GM23338 (cell line): Measurements from ENCODE around the gene AGFG2. TPM values are rescaled to one million over a fixed set of nuclear protein-coding genes. Genes with fewer than 3 reads are reported as not detected.

Experiments
- ATAC-seq: fragments of 200-7000 bp; cut with Tn5 transposase; 3 replicates; pipeline ENCODE4 v1.9.1; 2020
- DNase-seq: peaks from one replicate; pipeline ENCODE4 v3.0.0-alpha.2; 2015; ENCODE audit warnings: low spot score
- H2AFZ ChIP-seq: fragments of 200-600 bp; sonication (generic); 2 replicates; pipeline ENCODE4 v1.8.0; 2016; ENCODE audit warnings: antibody characterized with exemption, mild to moderate bottlenecking, moderate library complexity
- H3F3A ChIP-seq: fragments of 200-600 bp; sonication (generic); replicated peaks from 2 replicates; pipeline ENCODE4 v1.8.0; 2017; ENCODE audit warnings: antibody characterized with exemption, mixed run types, low read depth
- H3K27ac ChIP-seq: fragments of 200-600 bp; sonication (generic); 2 replicates; pipeline ENCODE4 v1.6.1; 2016; ENCODE audit warnings: low read depth
- H3K27me3 ChIP-seq: fragments of 200-600 bp; sonication (generic); 2 replicates; pipeline ENCODE4 v1.8.0; 2016; ENCODE audit warnings: mild to moderate bottlenecking, mixed run types, moderate library complexity; ENCODE audit not compliant: insufficient read depth
- H3K36me3 ChIP-seq: fragments of 200-600 bp; sonication (generic); 2 replicates; pipeline ENCODE4 v1.8.0; 2016; ENCODE audit warnings: mild to moderate bottlenecking; ENCODE audit not compliant: insufficient read depth
- H3K4me1 ChIP-seq: fragments of 200-600 bp; sonication (generic); 2 replicates; pipeline ENCODE4 v1.8.0; 2016; ENCODE audit warnings: mild to moderate bottlenecking, moderate library complexity; ENCODE audit not compliant: insufficient read depth
- H3K4me2 ChIP-seq: fragments of 200-600 bp; sonication (generic); 2 replicates; pipeline ENCODE4 v1.7.1; 2017; ENCODE audit warnings: mixed run types
- H3K4me3 ChIP-seq: fragments of 200-600 bp; sonication (generic); 2 replicates; pipeline ENCODE4 v1.6.1; 2016; ENCODE audit warnings: mixed run types
- H3K79me2 ChIP-seq: fragments of 200-600 bp; sonication (generic); replicated peaks from 2 replicates; pipeline ENCODE4 v1.8.0; 2017; ENCODE audit warnings: mild to moderate bottlenecking; ENCODE audit not compliant: insufficient read depth
- H3K9me2 ChIP-seq: fragments of 200-600 bp; sonication (generic); 2 replicates; pipeline ENCODE4 v1.8.0; 2017; ENCODE audit not compliant: insufficient read depth
- H4K20me1 ChIP-seq: fragments of 200-600 bp; sonication (generic); replicated peaks from 2 replicates; pipeline ENCODE4 v1.8.0; 2017; ENCODE audit warnings: mild to moderate bottlenecking; ENCODE audit not compliant: insufficient read depth
- H3K27ac Mint-ChIP-seq: 2 replicates; pipeline ENCODE4 v1.8.0; 2020; ENCODE audit warnings: inconsistent platforms, mild to moderate bottlenecking, moderate library complexity, mixed read lengths
- H3K27me3 Mint-ChIP-seq: 3 replicates; pipeline ENCODE4 v1.8.0; 2022; ENCODE audit warnings: low read depth, mild to moderate bottlenecking, moderate library complexity, mixed read lengths, inconsistent platforms; ENCODE audit not compliant: insufficient read depth, poor library complexity
- H3K36me3 Mint-ChIP-seq: 3 replicates; pipeline ENCODE4 v1.8.0; 2021; ENCODE audit warnings: low read depth, mild to moderate bottlenecking, inconsistent platforms, moderate library complexity, mixed read lengths
- H3K4me1 Mint-ChIP-seq: 3 replicates; pipeline ENCODE4 v1.8.0; 2020; ENCODE audit warnings: mild to moderate bottlenecking, inconsistent platforms, mixed read lengths
- H3K4me3 Mint-ChIP-seq: 3 replicates; pipeline ENCODE4 v1.8.0; 2021; ENCODE audit warnings: moderate library complexity, mild to moderate bottlenecking, inconsistent platforms, mixed read lengths
- H3K9me3 Mint-ChIP-seq: 3 replicates; pipeline ENCODE4 v1.8.0; 2020; ENCODE audit warnings: moderate library complexity, mild to moderate bottlenecking, inconsistent platforms, mixed read lengths
- CREB1 ChIP-seq: fragments of 250-450 bp; sonication (Bioruptor Pico); IDR thresholded peaks from 2 replicates; pipeline ENCODE4 v1.5.0; 2020; ENCODE audit warnings: low read depth, mild to moderate bottlenecking, moderate library complexity
- EZH2phosphoT487 ChIP-seq: fragments of 200-600 bp; sonication (generic); IDR thresholded peaks from one replicate; pipeline ENCODE4 v1.8.1; 2018; ENCODE audit warnings: antibody characterized with exemption; ENCODE audit not compliant: unreplicated experiment
- JUNB ChIP-seq: IDR thresholded peaks from one replicate; pipeline ENCODE4 v1.6.1; 2016; ENCODE audit warnings: antibody characterized with exemption; ENCODE audit not compliant: unreplicated experiment
- NANOG ChIP-seq: IDR thresholded peaks from 2 replicates; pipeline ENCODE4 v1.6.1; 2016; ENCODE audit warnings: antibody characterized with exemption, borderline replicate concordance
- POLR2AphosphoS5 ChIP-seq: IDR thresholded peaks from 2 replicates; pipeline ENCODE4 v1.6.1; 2016; ENCODE audit warnings: antibody characterized with exemption, low read depth
- STAT1 ChIP-seq: IDR thresholded peaks from one replicate; pipeline ENCODE4 v1.6.1; 2016; ENCODE audit warnings: antibody characterized with exemption; ENCODE audit not compliant: unreplicated experiment
- polyA plus RNA-seq: library from polyadenylated mRNA; unstranded; fragments of >200 nt; fragmentation: Nextera tagmentation; extraction: Ambion mirVana; gene quantifications from 2 replicates; pipeline ENCODE4 v1.2.1, GENCODE V29; 2016
- total RNA-seq: library from RNA; depleted of rRNA; stranded (reverse); fragments of >200 nt; shearing (Covaris generic); gene quantifications from 2 replicates; pipeline ENCODE4 v1.2.3, GENCODE V29; 2014
- TF ChIP-seq, protein P1 (sequence below), 2 experiments: fragments of 200-600 bp in 1 of 2; sonication (generic) in 1 of 2; conservative IDR thresholded peaks; 2 replicates each; pipeline versions ENCODE4 v1.5.1 to v1.6.1; 2016 to 2017; ENCODE audit warnings: antibody characterized with exemption in 2 of 2, low read depth in 2 of 2, mild to moderate bottlenecking in 2 of 2, moderate library complexity in 1 of 2
- TF ChIP-seq, protein P2 (sequence below): IDR thresholded peaks from one replicate; pipeline ENCODE4 v1.6.1; 2018; ENCODE audit warnings: antibody characterized with exemption; ENCODE audit not compliant: unreplicated experiment
- TF ChIP-seq, protein P3 (sequence below): IDR thresholded peaks from 2 replicates; pipeline ENCODE4 v1.6.1; 2016; ENCODE audit warnings: antibody characterized with exemption

AGFG2 gene
- total and polyA plus RNA-seq, 2 experiments from 2014 or later = 2.3 to 8.9 TPM

DNA sequence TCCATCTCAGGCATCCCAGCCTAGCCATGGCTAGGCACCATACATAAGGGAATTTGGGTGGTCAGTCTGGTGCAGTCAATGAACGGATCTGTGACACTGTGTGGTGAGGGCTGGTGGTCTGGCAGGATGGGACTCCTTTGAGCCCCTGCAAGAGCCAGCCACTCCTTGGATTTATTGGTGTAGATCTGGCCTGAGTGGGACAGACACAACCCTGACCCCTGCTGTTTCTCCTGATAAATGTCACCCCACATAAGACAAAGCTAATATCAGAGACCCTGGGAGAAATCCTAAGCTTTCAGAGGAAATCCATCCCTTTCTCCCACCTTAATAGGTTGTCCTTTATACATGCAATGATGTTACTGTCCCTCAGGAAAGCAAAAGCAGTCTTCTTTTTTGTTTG lies 49.4 kb downstream of the AGFG2 start:
- DNase-seq = no peak
- peaks cover 2% of the 10 kb centered on the region; the same call in 1 of the 3 replicates for H3K36me3 Mint-ChIP-seq
- H3K36me3 ChIP-seq = no peaks in the 10 kb centered on the region
- ATAC-seq = no peak
- peaks cover 37% of the 10 kb centered on the region for H3K4me1 ChIP-seq
- peaks cover 13% of the 10 kb centered on the region for H3K79me2 ChIP-seq
- peaks cover 16% of the 10 kb centered on the region for H3F3A ChIP-seq
- no peak overlapping the region for H2AFZ ChIP-seq
- H3K27ac ChIP-seq = no peak overlapping the region
- H3K27ac Mint-ChIP-seq = no peak overlapping the region
- TF ChIP-seq, protein P1, sequence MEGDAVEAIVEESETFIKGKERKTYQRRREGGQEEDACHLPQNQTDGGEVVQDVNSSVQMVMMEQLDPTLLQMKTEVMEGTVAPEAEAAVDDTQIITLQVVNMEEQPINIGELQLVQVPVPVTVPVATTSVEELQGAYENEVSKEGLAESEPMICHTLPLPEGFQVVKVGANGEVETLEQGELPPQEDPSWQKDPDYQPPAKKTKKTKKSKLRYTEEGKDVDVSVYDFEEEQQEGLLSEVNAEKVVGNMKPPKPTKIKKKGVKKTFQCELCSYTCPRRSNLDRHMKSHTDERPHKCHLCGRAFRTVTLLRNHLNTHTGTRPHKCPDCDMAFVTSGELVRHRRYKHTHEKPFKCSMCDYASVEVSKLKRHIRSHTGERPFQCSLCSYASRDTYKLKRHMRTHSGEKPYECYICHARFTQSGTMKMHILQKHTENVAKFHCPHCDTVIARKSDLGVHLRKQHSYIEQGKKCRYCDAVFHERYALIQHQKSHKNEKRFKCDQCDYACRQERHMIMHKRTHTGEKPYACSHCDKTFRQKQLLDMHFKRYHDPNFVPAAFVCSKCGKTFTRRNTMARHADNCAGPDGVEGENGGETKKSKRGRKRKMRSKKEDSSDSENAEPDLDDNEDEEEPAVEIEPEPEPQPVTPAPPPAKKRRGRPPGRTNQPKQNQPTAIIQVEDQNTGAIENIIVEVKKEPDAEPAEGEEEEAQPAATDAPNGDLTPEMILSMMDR (conservative IDR thresholded peaks at IDR 0.05; ENCODE audit: low read depth in 2 of 2) = peak; percentile 9 to 40; a peak in 2 of 4 replicates
- TF ChIP-seq, protein P2, sequence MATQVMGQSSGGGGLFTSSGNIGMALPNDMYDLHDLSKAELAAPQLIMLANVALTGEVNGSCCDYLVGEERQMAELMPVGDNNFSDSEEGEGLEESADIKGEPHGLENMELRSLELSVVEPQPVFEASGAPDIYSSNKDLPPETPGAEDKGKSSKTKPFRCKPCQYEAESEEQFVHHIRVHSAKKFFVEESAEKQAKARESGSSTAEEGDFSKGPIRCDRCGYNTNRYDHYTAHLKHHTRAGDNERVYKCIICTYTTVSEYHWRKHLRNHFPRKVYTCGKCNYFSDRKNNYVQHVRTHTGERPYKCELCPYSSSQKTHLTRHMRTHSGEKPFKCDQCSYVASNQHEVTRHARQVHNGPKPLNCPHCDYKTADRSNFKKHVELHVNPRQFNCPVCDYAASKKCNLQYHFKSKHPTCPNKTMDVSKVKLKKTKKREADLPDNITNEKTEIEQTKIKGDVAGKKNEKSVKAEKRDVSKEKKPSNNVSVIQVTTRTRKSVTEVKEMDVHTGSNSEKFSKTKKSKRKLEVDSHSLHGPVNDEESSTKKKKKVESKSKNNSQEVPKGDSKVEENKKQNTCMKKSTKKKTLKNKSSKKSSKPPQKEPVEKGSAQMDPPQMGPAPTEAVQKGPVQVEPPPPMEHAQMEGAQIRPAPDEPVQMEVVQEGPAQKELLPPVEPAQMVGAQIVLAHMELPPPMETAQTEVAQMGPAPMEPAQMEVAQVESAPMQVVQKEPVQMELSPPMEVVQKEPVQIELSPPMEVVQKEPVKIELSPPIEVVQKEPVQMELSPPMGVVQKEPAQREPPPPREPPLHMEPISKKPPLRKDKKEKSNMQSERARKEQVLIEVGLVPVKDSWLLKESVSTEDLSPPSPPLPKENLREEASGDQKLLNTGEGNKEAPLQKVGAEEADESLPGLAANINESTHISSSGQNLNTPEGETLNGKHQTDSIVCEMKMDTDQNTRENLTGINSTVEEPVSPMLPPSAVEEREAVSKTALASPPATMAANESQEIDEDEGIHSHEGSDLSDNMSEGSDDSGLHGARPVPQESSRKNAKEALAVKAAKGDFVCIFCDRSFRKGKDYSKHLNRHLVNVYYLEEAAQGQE = no peak
- TF ChIP-seq NANOG (no peak), CREB1 (no peak), EZH2phosphoT487 (no peak), STAT1 (no peak)
- TF ChIP-seq, protein P3, sequence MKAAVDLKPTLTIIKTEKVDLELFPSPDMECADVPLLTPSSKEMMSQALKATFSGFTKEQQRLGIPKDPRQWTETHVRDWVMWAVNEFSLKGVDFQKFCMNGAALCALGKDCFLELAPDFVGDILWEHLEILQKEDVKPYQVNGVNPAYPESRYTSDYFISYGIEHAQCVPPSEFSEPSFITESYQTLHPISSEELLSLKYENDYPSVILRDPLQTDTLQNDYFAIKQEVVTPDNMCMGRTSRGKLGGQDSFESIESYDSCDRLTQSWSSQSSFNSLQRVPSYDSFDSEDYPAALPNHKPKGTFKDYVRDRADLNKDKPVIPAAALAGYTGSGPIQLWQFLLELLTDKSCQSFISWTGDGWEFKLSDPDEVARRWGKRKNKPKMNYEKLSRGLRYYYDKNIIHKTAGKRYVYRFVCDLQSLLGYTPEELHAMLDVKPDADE = no peak
- H3K4me1 Mint-ChIP-seq = peaks cover 34% of the 10 kb centered on the region
- peak overlapping the region; percentile 91 for H3K4me3 Mint-ChIP-seq
- no peak overlapping the region for H3K4me3 ChIP-seq
- H3K27me3 Mint-ChIP-seq = peaks cover 33% of the 10 kb centered on the region
- H3K9me2 ChIP-seq = no peaks in the 10 kb centered on the region
- peaks cover 2% of the 10 kb centered on the region; the same call in 1 of the 2 replicates for H4K20me1 ChIP-seq
- no peak overlapping the region for H3K4me2 ChIP-seq
- H3K27me3 ChIP-seq = peaks cover 35% of the 10 kb centered on the region
- no peaks in the 10 kb centered on the region for H3K9me3 Mint-ChIP-seq

DNA sequence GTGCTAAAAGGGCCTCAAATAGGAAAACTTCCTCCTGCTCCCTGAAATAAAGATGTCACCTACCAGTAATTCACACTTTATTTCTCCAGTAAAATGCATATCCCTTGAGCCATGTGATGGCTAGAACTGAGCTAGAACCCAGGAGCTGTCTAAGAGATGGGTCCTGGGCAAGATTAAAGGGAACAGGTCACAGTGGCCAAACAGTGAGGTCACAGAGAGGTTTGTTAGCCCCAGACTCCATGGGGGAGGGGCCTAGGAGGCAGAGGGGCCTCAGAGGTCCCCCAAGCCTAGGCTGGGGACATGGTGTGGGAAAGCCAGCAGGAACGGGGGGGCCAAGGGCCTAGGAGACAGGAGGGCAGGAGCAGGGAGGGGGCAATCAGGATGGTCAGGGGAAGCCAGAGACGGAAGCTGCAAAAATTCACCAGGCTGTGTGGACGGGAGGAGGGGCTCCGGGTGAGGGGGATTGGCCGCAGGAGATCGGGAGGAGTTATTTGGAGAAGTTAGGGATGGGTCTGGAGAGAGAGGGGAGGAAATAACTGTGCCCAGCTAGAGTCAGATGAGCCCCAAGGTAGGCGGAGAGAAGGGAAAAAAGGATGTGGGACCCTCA lies 50.4 kb downstream of the AGFG2 start:
- H3K27ac Mint-ChIP-seq = no peak overlapping the region
- Histone ChIP-seq H3K79me2 (peaks cover 7% of the 10 kb centered on the region; the same call in 1 of the 2 replicates), H3K9me2 (no peaks in the 10 kb centered on the region), H3F3A (peaks cover 11% of the 10 kb centered on the region), H3K4me3 (peak overlapping the region; percentile 49), H2AFZ (no peak overlapping the region), H3K27ac (no peak overlapping the region), H4K20me1 (no peaks in the 10 kb centered on the region; the same call in 1 of the 2 replicates), H3K4me1 (peaks cover 29% of the 10 kb centered on the region), H3K27me3 (peaks cover 35% of the 10 kb centered on the region), H3K36me3 (no peaks in the 10 kb centered on the region), H3K4me2 (peak overlapping the region; percentile 84)
- peaks cover 8% of the 10 kb centered on the region; the same call in 2 of the 3 replicates for H3K36me3 Mint-ChIP-seq
- peaks cover 37% of the 10 kb centered on the region for H3K27me3 Mint-ChIP-seq
- H3K4me3 Mint-ChIP-seq = peak overlapping the region; percentile 52
- ATAC-seq = no peak
- no peaks in the 10 kb centered on the region; the same call in 2 of the 3 replicates for H3K9me3 Mint-ChIP-seq
- peak; percentile 62 for DNase-seq
- H3K4me1 Mint-ChIP-seq = peaks cover 25% of the 10 kb centered on the region
- TF ChIP-seq POLR2AphosphoS5 = no peak; the same call in 1 of the 2 replicates
- TF ChIP-seq, protein P3 = no peak
- TF ChIP-seq, protein P2 = no peak
- no peak for TF ChIP-seq JUNB
- TF ChIP-seq, protein P1 (conservative IDR thresholded peaks at IDR 0.05; ENCODE audit: low read depth in 2 of 2) = no peak
- TF ChIP-seq STAT1 = no peak
